AG04449 (cell line): ENCODE measurements around the gene ZBTB38.

ENCODE experiments used
- CTCF ChIA-PET: fragments of 350-600 bp; formaldehyde crosslinking; extraction: SDS; loops from one replicate; lab custom pipeline; 2021; ENCODE audit warnings: antibody characterized with exemption; lab: Yijun Ruan, JAX
- POLR2A ChIA-PET: fragments of 400-600, 350-600 bp; formaldehyde crosslinking; extraction: SDS; loops from one replicate; lab custom pipeline; 2020; ENCODE audit warnings: antibody characterized with exemption, inconsistent platforms; lab: Yijun Ruan, JAX
- DNase-seq: peaks from one replicate; pipeline ENCODE4 v3.0.0-alpha.2; 2010; ENCODE audit warnings: low read depth, low spot score
- H3K4me3 ChIP-seq: 2 replicates; pipeline ENCODE4 v1.5.1; 2011; ENCODE audit warnings: low read depth, mild to moderate bottlenecking, control low read depth, low read length
- TF ChIP-seq, protein P1 (sequence below): IDR thresholded peaks from one replicate; pipeline ENCODE4 v1.5.1; 2011; ENCODE audit warnings: mild to moderate bottlenecking, moderate library complexity, low read length, control low read depth, inconsistent platforms; ENCODE audit not compliant: insufficient read depth; ENCODE audit errors: missing control alignments

The ZBTB38 gene

DNA sequence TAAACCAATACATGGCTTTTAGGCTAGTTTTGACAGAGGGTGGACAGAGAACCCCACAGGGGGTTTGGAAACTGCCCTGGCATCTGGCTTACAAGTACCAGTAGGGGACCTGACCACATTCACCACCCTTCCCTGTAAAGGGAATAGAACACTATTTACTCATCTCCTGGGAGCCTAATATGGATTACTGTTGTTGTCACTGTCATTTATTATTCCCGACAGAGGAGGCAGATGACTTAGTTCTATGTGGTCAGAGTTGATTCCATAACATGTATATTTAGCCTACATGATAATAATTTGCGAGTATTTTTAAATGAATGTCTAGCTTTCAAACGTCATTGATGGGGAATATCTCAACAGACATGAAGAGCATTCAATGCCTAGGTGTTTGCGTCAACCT, 15.9 kb downstream of the ZBTB38 start:
- TF ChIP-seq, protein P1, sequence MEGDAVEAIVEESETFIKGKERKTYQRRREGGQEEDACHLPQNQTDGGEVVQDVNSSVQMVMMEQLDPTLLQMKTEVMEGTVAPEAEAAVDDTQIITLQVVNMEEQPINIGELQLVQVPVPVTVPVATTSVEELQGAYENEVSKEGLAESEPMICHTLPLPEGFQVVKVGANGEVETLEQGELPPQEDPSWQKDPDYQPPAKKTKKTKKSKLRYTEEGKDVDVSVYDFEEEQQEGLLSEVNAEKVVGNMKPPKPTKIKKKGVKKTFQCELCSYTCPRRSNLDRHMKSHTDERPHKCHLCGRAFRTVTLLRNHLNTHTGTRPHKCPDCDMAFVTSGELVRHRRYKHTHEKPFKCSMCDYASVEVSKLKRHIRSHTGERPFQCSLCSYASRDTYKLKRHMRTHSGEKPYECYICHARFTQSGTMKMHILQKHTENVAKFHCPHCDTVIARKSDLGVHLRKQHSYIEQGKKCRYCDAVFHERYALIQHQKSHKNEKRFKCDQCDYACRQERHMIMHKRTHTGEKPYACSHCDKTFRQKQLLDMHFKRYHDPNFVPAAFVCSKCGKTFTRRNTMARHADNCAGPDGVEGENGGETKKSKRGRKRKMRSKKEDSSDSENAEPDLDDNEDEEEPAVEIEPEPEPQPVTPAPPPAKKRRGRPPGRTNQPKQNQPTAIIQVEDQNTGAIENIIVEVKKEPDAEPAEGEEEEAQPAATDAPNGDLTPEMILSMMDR: no peak
- ChIA-PET POLR2A (interaction anchor here (0.7 to 1.5 kb wide), 4 partner anchors 9 to 152 kb away, joined by 3 to 8 read pairs (median 4); partner anchors contain the start of gene PXYLP1), CTCF (interaction anchor here (0.7 to 3.1 kb wide), 12 partner anchors 12 to 129 kb away, joined by 3 to 21 read pairs (median 3); no protein-coding TSS in a partner anchor)
- DNase-seq: no peak
- H3K4me3 ChIP-seq: no peak overlapping the region

- TF ChIP-seq, protein P1: no peak
- no peak for DNase-seq
- ChIA-PET CTCF (interaction anchor here (1.2 to 3.1 kb wide), 9 partner anchors 12 to 130 kb away, joined by 3 to 21 read pairs (median 8); no protein-coding TSS in a partner anchor), POLR2A (interaction anchor here (0.7 to 1.5 kb wide), 2 partner anchors 9 to 153 kb away, joined by 3 to 8 read pairs; partner anchors contain the start of gene PXYLP1)
- H3K4me3 ChIP-seq: no peak overlapping the region
These were observed 16.3 kb downstream of the ZBTB38 start for GRCh38 chr3:141384575-141384974.

- no peak overlapping the region for H3K4me3 ChIP-seq
- ChIA-PET CTCF (interaction anchor here (0.7 to 3.1 kb wide), 9 partner anchors 19 to 490 kb away, joined by 3 to 17 read pairs (median 3); no protein-coding TSS in a partner anchor), POLR2A (no interaction called here)
- TF ChIP-seq, protein P1: no peak
- DNase-seq: no peak
These were observed 17.3 kb downstream of the ZBTB38 start for GRCh38 chr3:141385406-141386125.

- CTCF ChIA-PET: interaction anchor here (0.7 to 3.1 kb wide), 4 partner anchors 19 to 489 kb away, joined by 3 to 11 read pairs (median 4); no protein-coding TSS in a partner anchor
- POLR2A ChIA-PET: no interaction called here
- TF ChIP-seq, protein P1: no peak
- no peak for DNase-seq
- H3K4me3 ChIP-seq: no peak overlapping the region
These were observed 17.8 kb downstream of the ZBTB38 start for GRCh38 chr3:141386126-141386488.

DNA sequence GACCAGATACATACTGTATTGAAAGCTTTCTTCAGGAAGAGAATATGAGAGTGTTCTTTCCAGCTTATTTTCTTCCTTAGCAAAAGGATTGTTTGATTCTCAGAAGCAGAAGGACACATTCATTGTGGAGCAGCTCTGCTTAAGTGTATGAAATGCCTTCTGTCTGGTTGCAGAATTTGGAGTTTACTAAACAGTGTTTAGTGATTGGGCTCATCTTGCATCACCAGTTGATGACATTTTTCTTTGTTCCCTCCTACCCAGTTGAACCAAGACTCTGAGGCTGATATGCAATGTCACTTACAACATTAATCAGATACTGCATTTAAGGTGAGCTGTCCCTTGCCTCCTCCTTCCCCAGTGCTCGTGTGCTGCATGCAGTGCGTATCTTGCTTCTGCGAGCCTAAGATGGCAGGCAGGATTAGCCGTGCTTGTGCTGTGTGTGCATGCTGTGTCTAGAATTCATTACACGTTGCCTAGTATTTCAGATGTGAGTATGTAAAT, 18.4 kb downstream of the ZBTB38 start:
- DNase-seq: no peak
- H3K4me3 ChIP-seq: no peak overlapping the region
- ChIA-PET CTCF (interaction anchor here (0.7 to 3.1 kb wide), 5 partner anchors 18 to 489 kb away, joined by 3 to 11 read pairs (median 3); no protein-coding TSS in a partner anchor), POLR2A (no interaction called here)
- TF ChIP-seq, protein P1: no peak

- ChIA-PET POLR2A (interaction anchor here (0.7 kb wide), 1 partner anchor 13 kb away, joined by 3 read pairs; no protein-coding TSS in a partner anchor), CTCF (interaction anchor here (0.8 to 1.3 kb wide), 3 partner anchors 27 to 79 kb away, joined by 3 read pairs; no protein-coding TSS in a partner anchor)
- TF ChIP-seq, protein P1: no peak
- DNase-seq: no peak
- no peak overlapping the region for H3K4me3 ChIP-seq
These were observed 19.2 kb downstream of the ZBTB38 start for GRCh38 chr3:141387516-141387915.
